Tibial nerve (tissue), 4 donors: ENCODE measurements around the gene ASTN2. TPM values are rescaled to one million over a fixed set of nuclear protein-coding genes. Genes with fewer than 3 reads are reported as not detected.

ENCODE experiments used
- DNase-seq, 2 donors: peaks; one replicate each; pipeline ENCODE4 v3.0.0-alpha.2; 2019; ENCODE audit warnings: low spot score in 2 of 2
- H3K27ac ChIP-seq, 4 donors: fragments of 200-600 bp; sonication (generic) in 3 of 4; one replicate each; pipeline ENCODE4 v1.5.1; 2017 to 2019; ENCODE audit warnings: mild to moderate bottlenecking in 1 of 4
- H3K27me3 ChIP-seq, 2 donors: fragments of 200-600 bp; sonication (generic) in 1 of 2; one replicate each; pipeline versions ENCODE4 v1.5.1 to v1.6.0; 2017 to 2019
- H3K36me3 ChIP-seq, 3 donors: fragments of 200-600 bp; sonication (generic); one replicate each; pipeline ENCODE4 v1.5.1; 2018 to 2019
- H3K4me1 ChIP-seq, 4 donors: fragments of 200-600 bp; sonication (generic) in 3 of 4; one replicate each; pipeline ENCODE4 v1.5.1; 2017 to 2019
- H3K4me3 ChIP-seq, 4 donors: fragments of 200-600 bp; sonication (generic) in 3 of 4; one replicate each; pipeline ENCODE4 v1.5.1; 2017 to 2019; ENCODE audit warnings: mild to moderate bottlenecking in 1 of 4, moderate library complexity in 1 of 4
- H3K9me3 ChIP-seq, 4 donors: fragments of 200-600 bp; sonication (generic) in 3 of 4; one replicate each; pipeline ENCODE4 v1.5.1; 2017 to 2019
- CTCF ChIP-seq, 5 experiments: fragments of 200-600 bp in 3 of 5; fragments of 450-650 bp in 2 of 5; sonication (generic) in 3 of 5; IDR thresholded peaks; one replicate each; pipeline ENCODE4 v1.5.1; 2016 to 2019; ENCODE audit warnings: antibody characterized with exemption in 5 of 5, mild to moderate bottlenecking in 3 of 5, moderate library complexity in 2 of 5
- EP300 ChIP-seq, 2 donors: sonication (generic); formaldehyde crosslinking; IDR thresholded peaks; one replicate each; pipeline ENCODE4 v1.6.1; 2017; ENCODE audit warnings: antibody characterized with exemption in 2 of 2, mild to moderate bottlenecking in 1 of 2
- POLR2A ChIP-seq, 2 donors: fragments of 450-650 bp; IDR thresholded peaks; one replicate each; pipeline ENCODE4 v1.6.1; 2017; ENCODE audit warnings: antibody characterized with exemption in 2 of 2, mild to moderate bottlenecking in 2 of 2, moderate library complexity in 2 of 2
- WGBS, 2 donors: methylation state at CpG; one replicate each; pipeline ENCODE4 v1.1.5; 2018; 5-methylcytosine and 5-hydroxymethylcytosine counted together
- total RNA-seq, 4 donors: library from RNA; depleted of rRNA; stranded (reverse); fragments of >200 nt; gene quantifications; one replicate each; pipeline ENCODE4 v1.1.0, GENCODE V29; 2016

The ASTN2 gene
- total RNA-seq, 4 donors from 2014 or later: 9.0 to 14.9 (median 12.3) TPM

DNA sequence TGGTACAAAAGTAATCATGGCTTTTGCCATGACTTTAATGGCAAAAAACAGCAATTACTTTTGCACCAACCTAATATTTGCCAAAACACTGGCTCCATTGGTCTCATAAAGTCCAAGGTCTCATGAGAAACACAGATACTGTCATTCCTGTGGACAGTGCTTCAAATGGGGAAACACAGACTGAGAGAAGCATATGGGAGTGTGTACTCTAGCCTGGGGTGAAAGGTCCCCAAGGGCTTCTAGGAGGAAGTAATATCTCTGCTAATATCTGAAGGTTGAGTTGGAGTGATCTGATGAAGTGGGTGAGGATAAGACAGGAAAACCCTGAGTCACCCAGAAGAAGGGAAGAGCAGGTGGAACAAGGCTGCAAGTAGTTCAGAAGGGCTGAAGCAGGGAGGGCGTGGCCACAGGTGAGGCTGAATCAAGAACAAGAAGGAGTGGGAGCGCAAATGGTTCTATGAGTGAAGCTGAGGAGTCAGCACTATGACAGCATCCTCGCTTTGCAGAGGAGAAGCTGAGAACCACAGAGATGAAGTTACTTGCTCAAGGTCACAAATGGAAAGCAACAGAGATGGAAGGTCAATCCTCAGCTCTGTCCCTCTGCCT, 164.1 kb downstream of the ASTN2 start:
- H3K4me3 ChIP-seq: no peak overlapping the region
- H3K9me3 ChIP-seq: no peaks in the 10 kb centered on the region
- DNase-seq: no peak
- 82% methylated on average over 3 of the region's 3 CpGs for WGBS, 2 donors
- H3K27me3 ChIP-seq: no peaks in the 10 kb centered on the region
- no peaks in the 10 kb centered on the region for H3K36me3 ChIP-seq
- no peaks in the 10 kb centered on the region for H3K4me1 ChIP-seq
- no peak overlapping the region for H3K27ac ChIP-seq
- TF ChIP-seq EP300 (IDR thresholded peaks at IDR 0.05) (no peak), CTCF (IDR thresholded peaks at IDR 0.05) (no peak), POLR2A (IDR thresholded peaks at IDR 0.05) (no peak)

GRCh38 chr9:117249799-117250198, 165.1 kb downstream of the ASTN2 start:
- TF ChIP-seq POLR2A (IDR thresholded peaks at IDR 0.05) (no peak), CTCF (IDR thresholded peaks at IDR 0.05) (no peak), EP300 (IDR thresholded peaks at IDR 0.05) (no peak)
- H3K4me3 ChIP-seq: no peak overlapping the region
- H3K9me3 ChIP-seq: no peaks in the 10 kb centered on the region
- H3K27me3 ChIP-seq: no peaks in the 10 kb centered on the region
- H3K4me1 ChIP-seq: no peaks in the 10 kb centered on the region
- no peak overlapping the region for H3K27ac ChIP-seq
- H3K36me3 ChIP-seq: no peaks in the 10 kb centered on the region
- no peak for DNase-seq
- 82 to 84% methylated on average over 3 of the region's 3 CpGs for WGBS, 2 donors

DNA sequence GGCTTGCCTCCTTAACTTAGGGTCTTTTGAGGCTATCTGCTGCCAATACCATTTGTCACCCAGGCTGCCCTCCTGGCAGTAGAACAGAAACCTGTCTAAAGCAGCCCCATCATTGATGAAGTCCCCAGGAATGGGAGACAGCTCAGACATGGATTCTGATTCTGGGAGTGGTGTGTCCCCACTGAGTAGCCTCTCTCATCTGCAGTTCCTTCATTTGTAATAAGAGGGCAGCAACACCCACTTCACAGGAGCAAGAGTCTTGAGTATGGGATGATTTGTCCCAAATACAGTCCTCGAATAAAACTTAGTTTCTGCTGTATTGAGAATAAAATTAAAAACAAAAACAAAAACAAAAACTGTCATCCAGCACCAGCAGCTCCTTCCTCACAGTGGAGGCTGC, 167.6 kb downstream of the ASTN2 start:
- H3K9me3 ChIP-seq: no peaks in the 10 kb centered on the region
- H3K4me1 ChIP-seq: no peaks in the 10 kb centered on the region
- no peak overlapping the region for H3K27ac ChIP-seq
- no peak for DNase-seq
- H3K4me3 ChIP-seq: no peak overlapping the region
- no peaks in the 10 kb centered on the region for H3K36me3 ChIP-seq
- WGBS, 2 donors: 36 to 37% methylated on average over 1 of the region's 1 CpG
- H3K27me3 ChIP-seq: no peaks in the 10 kb centered on the region
- TF ChIP-seq POLR2A (IDR thresholded peaks at IDR 0.05) (no peak), EP300 (IDR thresholded peaks at IDR 0.05) (no peak), CTCF (IDR thresholded peaks at IDR 0.05) (peak; percentile 9 to 40 (median 27))

DNA sequence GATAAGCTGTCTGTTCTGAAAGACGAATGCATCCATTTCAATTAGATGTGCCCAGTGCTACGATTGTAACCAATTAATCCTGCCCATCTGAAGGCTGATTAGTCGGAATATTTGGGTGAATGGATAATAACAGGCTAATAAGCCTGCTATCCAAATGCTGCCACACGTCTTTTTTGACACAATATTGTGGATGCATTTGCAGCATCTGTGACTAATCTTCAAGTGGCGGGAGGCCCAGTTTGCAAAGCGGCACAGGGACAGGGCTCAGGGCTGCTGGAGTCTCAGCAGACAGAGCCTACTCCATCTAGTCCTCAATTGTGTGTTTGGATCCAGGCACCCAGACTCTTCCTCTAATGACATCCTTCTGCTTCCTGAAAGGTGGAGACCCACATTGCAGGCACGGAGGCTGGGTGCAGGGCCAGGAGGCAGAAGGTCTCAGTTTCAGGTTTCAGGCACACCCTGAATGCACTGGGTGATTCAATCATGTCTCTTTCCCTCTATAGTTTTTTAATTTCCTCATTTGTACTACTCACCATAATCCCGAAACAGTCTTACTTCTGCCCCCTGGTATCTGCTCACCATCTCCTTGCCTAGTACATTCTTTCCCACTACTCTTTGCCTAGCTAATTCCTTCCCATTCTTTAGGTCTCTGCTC, 169.6 kb downstream of the ASTN2 start:
- H3K27me3 ChIP-seq: no peaks in the 10 kb centered on the region
- TF ChIP-seq EP300 (IDR thresholded peaks at IDR 0.05) (no peak), POLR2A (IDR thresholded peaks at IDR 0.05) (no peak), CTCF (IDR thresholded peaks at IDR 0.05) (no peak)
- H3K27ac ChIP-seq: no peak overlapping the region
- WGBS, 2 donors: 80% methylated on average over 8 of the region's 8 CpGs
- no peaks in the 10 kb centered on the region for H3K9me3 ChIP-seq
- H3K36me3 ChIP-seq: no peaks in the 10 kb centered on the region
- H3K4me1 ChIP-seq: no peaks in the 10 kb centered on the region
- H3K4me3 ChIP-seq: no peak overlapping the region
- DNase-seq: no peak

DNA sequence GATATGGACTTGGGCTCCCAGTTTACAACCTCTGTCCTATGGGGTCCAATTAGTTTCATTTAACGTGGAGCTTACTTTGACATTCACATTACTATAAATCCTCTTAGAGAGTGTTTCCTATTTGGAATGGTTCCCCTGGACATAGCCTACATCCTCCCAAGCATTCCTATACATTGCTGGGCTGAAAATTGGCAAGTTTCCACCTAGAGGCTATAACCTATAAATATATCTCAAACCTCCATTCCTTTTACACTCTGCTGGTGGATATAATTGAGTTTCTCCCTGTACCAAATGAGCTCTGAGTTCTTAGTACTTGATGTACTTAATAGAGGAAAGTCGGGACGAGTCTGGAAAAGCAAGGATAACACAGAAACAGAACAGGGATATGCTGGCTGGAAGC, 172.8 kb downstream of the ASTN2 start:
- Histone ChIP-seq H3K27ac (no peak overlapping the region), H3K27me3 (no peaks in the 10 kb centered on the region), H3K4me3 (no peak overlapping the region), H3K9me3 (no peaks in the 10 kb centered on the region), H3K4me1 (no peaks in the 10 kb centered on the region), H3K36me3 (no peaks in the 10 kb centered on the region)
- no peak for TF ChIP-seq POLR2A (IDR thresholded peaks at IDR 0.05)
- TF ChIP-seq CTCF (IDR thresholded peaks at IDR 0.05): no peak
- TF ChIP-seq EP300 (IDR thresholded peaks at IDR 0.05): no peak
- WGBS, 2 donors: 70 to 79% methylated on average over 3 of the region's 3 CpGs
- DNase-seq: no peak
